ENCODE data around the gene NHSL1.

- TF ChIP-seq CTCF (tag by site-specific recombination; IDR thresholded peaks at IDR 0.05), result no peak
- TF ChIP-seq ZNF391 (tag by site-specific recombination; IDR thresholded peaks at IDR 0.05; ENCODE audit: borderline replicate concordance, low read depth), result no peak
- no peak for TF ChIP-seq ZBTB21 (tag by site-specific recombination; IDR thresholded peaks at IDR 0.05)
- TF ChIP-seq PBX3 (CRISPR knock-in tag; IDR thresholded peaks at IDR 0.05), result no peak
Measured at GRCh38 chr6:138374230-138374629, 125.1 kb downstream of the NHSL1 start.
